Activated gamma-delta T cell treated with anti-CD3 and anti-CD28 coated beads, Interleukin-2, amount 50 U/mL, for 16 hours (primary cell): ENCODE measurements around the gene NEUROG1.
A peak's percentile ranks its signal among the peaks of the same experiment; 100 is the strongest.

Experiments used
- DNase-seq: peaks from one replicate; pipeline ENCODE4 v3.0.0-alpha.2; 2020; ENCODE audit warnings: low read depth

Gene NEUROG1, protein sequence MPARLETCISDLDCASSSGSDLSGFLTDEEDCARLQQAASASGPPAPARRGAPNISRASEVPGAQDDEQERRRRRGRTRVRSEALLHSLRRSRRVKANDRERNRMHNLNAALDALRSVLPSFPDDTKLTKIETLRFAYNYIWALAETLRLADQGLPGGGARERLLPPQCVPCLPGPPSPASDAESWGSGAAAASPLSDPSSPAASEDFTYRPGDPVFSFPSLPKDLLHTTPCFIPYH

DNA sequence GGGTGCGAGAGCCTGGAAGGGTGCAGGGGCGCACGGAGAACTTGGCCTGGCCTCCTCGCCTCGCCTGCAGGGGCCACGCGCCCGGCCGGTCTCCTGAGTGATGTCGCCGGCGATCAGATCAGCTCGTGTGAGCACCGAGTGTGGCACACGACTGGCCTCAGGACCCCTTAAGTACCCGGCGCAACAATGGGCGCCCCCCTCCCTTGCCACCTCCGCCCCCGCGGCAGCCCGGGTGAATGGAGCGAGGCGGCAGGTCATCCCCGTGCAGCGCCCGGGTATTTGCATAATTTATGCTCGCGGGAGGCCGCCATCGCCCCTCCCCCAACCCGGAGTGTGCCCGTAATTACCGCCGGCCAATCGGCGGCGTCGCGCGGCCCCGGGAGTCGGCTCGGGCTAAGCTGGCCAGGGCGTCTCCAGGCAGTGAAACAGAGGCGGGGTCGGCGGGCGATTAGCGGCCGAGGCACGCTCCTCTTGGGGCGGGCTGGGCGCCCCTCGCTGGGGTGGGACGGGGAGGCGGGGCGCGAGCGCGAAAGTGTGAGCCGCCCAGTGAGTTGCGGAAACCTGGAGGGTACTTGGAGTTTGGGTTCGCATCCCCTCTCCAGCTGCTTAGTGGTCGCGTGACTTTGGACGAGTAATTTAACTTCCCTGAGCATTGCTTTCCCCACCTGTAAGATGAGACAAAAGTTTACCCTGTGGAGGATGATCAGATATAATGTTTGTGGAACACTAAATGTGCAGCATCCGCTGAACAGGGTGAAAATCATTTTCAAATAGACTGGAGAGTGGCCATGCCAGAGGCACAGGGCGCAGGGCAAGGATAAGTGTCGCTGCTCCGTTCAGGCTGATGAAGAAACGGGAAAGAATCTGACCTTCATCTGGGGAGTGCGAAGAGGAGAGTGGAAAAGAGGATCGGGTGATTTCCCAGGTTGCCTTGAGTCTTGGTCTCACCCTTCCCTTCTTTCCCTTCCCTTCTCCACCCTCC, at the start of gene NEUROG1:
TSS of gene NEUROG1 (minus strand) at position 145 of the 982 bp plus-strand sequence. CDS start 274 bp downstream, outside the sequence.
- no peak for DNase-seq

DNA sequence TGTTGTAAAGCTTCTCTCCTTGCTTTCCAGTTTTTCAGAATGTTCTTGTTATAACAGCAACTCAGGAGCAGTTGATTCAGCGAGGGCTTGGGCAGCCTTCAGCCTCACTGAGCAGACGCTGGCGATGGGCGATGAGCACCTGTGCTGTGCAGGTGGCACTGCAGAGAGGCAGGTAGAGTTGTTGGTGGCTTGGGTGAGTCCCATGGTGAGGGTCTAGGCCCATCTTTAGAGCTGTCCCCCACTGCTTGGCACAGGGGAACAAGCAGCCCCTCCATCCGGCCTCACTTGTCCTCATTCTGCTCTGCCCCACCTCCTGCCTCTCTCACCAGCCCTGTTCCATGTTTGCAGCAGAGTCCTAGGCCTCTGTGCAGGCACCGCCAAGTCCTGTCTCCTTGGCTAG, 49.2 kb upstream of the NEUROG1 start:
- no peak for DNase-seq

DNA sequence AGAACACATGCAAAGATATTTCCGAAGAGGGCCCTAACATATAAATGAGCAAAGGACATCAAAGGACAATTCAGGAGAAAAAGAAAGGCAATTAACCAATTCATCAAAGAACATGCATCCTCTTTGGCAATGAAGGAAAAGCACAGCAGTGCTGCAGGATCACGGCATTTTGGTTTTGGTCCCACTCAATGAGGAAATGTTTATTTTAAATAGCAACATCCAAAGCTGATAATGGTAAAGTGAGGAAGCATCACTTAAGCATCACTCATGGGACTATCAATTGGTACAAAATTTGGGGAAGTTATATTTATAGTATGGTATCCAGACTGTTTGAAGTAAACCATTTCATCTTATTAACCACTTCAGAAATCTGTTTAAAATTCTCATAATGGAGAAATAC, 48.5 kb upstream of the NEUROG1 start:
- DNase-seq = no peak

DNA sequence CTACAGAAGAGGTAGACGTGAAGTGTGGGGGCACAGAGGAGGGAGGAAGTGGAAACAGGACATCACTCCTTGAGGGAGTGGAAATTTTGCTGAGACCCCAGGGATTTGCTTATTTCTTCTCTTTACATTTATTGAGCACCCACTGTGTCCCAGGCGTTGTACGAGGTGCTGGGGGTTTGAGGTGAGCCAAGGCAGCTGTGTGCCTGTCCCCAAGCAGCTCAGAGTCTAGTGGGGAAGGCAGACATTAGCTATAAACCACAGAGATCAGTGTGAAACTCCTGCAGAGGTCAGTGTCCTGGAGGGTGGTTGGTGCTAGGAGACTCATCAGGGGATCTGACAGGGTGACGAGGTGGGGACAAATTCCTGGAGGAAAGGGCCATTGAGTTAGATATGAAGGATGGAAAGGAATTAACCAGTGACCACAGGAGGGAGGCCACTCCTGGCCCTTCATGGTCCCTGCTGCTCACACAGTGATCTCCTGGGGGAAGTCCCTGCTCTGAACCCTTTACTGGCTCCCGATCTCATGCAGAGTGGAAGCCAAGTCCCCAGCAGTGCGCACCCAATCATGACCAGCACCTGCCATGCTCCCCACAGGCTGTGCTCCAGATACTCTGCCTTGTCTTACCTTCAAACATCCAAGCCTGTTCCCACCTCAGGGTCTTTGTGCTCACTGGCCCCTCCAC, 46.5 kb upstream of the NEUROG1 start:
- no peak for DNase-seq

DNA sequence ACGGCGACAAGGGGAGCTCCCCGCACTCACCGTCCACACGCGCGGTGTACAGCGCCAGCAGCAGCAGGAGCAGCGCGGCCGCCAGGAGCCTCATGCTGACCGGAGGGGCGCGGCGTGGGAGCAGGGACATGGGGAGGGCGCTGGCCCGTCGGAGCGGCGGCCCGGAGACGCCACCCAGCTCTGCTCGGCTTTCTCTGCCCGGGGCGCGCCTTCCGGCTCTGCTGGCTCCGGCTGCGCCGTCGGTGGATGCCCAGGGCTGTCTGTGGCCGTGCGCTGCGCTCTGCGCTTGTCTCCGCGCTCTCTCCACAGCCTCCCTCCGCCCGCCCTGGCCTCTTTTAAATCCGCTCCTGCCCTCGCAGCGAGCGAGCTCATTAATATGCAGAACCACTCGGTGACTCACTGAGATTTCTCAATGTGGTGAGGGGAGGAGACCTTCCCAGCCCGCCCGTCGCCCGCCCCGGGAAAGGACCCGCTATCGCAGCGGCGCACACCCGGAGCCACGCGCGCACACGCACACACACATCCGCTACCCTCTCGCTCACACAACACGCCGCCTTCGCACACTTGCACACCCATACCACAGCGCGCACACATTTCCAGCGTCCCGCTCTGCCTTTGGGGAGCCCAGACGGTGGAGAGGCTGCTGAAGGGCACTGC, 43.0 kb upstream of the NEUROG1 start, which contains the start of gene CXCL14:
TSS of gene CXCL14 (minus strand) at position 307 of the 657 bp plus-strand sequence. CDS start at position 94, 213 bp downstream.
- DNase-seq = no peak

DNA sequence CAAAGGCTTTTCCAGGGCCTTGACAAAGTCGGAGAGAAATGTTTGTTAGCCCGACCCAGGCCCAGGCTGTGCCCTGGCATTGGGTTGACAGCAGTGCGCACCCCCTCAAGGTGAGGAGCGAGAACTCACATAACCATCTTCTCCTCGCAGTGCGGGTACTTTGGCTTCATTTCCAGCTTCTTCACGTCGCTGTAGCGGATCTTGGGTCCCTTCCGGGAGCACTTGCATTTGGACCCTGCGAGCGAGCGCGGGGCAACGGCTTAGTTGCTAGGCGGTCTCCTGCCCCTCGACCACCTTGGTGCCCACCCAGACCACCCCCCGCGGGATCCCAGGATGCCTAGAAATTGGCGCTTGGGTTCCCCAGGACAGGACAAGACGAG, 42.5 kb upstream of the NEUROG1 start:
- DNase-seq = no peak

DNA sequence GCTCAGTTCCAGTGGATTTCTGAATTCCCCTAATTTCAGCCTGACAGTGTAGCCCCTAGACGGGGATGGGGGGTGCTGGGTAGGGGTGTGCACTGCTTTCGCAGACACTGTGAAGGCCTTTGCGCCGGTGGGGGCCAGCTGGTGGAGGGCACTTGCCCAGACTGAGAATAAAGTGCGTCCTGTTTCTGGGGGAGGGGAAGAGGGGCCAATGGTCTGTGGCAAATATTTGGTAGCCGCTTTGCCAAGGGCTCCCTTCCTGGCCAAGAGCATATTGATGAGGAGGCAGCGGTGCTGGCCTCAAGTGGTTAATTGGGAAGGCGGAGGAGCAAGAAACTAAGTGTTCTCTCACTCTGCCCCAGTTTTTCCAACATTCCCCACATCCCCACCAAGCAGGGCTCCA, 41.7 kb upstream of the NEUROG1 start:
- DNase-seq = no peak

DNA sequence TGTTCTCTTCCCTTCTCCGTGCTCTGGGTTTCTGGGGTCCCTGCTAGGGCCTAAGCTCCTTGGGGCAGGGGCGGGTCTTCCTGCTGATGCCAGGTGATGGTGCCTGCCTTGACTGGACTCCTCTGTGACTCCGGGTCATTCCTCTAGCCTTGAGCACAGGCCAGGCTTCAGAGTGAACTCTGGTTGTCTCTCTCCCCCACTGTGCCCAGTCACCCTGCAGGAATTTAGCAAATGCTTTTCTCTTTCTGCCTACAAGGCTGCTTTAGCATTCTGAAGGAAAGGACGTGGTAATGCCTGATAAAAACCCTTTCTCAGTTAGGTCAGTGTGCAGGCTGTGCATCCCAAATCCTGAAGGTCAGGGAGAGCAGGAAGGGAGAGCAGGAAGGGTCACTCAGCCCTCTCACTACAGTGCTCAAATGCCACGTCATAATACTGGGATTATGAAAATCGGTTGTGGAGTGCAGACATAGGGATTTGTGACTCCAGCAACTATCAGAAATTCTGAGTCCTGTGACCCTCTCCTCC, 40.4 kb upstream of the NEUROG1 start:
- no peak for DNase-seq

DNA sequence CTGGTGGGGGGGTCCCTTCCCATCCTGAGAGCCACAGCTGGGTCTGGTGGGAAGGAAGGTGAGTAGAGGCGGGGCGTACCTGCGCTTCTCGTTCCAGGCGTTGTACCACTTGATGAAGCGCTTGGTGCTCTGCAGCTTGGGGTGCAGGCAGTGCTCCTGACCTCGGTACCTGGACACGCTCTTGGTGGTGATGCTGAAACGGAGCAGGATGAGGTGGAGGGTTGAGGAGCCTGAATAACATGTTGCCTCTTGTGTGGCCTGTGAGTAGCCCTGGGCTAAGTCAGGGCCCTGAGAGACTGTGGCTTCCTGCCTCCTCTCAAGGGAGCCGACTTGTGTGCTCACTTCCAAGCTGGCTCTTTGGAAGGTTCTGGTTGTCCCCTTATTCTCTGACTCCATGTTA, 38.7 kb upstream of the NEUROG1 start:
- DNase-seq = no peak

DNA sequence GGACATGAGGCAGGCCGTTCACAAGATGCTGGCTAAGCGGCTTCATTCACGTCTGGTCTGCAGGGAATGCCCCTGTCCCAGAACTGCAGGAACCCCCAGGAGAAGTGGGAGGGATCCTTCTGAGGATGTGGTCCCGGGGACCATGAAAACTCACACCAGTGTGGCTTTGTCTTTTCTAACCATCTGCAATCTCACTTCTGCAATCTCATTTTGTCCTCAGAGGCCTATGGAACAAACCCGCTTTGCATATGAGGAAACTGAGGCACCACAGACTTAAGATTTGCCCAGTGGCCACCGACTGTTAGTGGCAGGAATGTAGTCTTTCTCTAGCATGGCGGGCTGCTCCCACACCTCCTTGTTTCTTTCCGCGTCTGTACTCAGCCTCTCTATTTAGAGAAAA, 36.1 kb upstream of the NEUROG1 start:
- no peak for DNase-seq

DNA sequence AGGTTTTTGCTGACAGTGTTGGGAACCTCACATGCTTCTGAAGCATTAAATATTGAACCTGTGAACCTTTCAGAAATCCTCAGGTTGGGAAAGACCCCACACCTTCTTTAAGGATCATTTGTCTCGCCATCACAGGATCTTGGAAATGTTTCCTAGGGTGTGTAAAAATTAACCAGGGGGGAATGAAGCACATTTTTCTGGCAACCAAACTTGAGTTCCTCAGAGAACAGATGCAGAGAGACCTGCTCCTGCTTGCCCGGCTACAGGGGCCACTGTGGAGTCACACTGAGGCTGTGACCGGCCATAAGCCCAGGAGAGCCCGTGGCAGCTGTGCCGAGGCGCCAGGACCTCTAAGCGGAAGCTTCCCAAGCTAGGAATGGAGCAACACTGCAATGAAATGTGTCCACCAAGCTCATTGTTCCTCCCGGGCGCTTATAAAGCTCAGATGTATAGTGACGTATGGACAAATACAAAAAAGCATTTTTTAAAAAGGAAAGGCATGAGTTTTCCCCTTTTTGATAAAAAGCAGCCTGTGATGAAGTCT, 35.4 kb upstream of the NEUROG1 start:
- DNase-seq = no peak

DNA sequence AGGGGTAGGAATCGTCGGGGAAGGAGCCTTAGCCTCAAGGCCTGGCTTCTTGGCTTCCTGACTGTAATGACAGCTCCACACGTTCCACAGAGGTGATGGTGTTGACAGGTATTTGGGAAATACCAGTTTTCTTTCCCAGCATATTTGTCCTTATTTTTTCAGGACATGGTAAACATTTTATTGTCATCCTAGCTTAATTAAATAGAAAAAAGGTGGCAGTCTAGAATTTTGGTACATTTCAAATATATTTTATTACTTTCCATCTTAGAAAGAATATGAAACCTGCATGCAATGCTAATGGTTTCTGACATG, 34.6 kb upstream of the NEUROG1 start:
- no peak for DNase-seq

DNA sequence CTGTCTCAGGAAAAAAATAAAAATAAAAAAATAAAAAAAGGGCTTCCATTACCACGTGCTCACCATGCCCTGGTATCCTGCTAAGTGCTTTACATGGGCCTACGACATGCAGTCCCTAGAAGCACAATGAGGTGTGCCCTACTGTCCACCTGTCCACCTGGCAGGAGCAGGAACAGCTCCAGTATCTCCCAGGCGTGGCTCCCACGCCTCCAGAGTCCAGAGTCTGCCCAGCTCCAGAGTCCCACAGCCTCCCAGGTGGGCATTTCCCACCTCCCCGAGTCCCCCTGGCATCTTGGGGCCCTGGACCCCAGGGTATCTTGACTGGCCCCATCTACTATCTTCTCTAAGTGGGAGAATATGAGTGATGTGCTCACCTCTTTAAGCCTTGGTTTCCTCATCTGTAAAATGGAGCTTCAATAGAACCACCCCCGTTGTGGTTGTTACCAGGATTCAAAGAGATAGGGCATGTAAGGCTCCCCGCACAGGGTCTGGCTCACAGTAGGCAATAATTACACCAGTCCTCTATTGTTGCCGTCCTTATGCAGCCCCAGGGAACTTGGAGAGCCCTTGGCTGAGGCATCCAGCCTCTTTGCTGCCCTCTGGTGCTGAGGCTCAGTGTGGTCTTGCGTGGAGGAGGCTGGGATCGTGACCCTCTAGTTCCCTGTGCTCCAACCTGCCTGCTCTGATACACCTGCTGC, 34.1 kb upstream of the NEUROG1 start:
- no peak for DNase-seq

DNA sequence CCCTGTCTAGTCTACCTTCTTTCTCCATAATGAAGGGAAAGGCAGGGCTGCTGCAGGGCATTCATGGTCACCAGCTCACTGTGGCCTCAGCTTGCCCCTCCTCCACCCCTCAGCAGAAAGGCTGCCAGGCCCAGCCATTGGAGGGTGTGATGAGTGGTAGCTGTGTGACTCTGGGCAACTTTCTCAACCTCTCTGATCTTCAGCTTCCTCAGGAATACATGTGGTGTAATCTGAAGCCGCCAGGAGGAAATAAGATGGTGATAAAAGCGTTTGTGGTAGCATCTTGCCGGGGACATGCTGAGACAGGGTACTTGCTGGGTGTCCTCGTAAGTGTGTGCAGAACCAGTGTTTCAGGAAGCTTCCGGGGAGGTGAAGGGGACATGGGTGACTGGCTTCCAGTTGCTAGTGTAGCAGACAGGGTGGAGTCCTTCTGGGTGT, 33.2 kb upstream of the NEUROG1 start:
- no peak for DNase-seq

DNA sequence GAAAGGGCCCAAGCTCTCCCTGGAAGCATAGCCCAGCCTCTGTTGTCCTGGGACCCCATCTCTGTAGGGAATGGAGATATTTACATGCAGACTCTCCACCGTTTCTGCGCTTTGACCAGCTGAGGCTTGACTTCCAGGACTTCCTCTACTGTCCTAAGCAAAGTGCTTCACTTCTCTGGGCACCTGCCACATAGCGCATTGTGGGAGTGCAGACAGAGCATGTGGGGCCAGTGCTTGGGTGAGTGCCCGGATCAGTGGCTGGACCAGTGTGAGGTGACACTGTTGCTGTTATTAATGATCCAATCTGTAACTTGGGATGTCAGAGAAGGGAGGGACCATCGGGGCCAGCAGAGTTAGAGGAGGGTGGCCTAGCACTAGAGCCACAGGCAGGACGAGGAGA, 32.5 kb upstream of the NEUROG1 start:
- DNase-seq = no peak

DNA sequence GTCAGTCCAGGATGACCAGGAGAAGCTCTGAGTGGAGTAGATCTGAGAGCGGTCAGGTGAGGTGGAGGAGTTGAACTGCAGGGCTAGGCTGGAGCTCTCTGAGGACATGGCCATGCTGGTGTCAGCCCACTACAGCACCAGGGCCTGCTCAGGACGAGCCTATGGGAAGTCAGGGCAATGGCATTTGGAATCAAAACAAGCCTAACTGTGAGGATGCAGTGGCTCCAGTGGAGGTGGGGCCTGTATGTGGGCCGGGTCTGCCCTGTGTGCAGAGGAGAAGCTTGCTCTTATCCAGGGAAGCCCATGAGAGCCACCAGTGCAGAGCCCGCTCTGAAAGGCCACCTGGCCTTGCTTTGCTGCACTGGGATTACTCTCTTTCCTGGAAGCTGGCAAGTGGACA, 31.9 kb upstream of the NEUROG1 start:
- no peak for DNase-seq

DNA sequence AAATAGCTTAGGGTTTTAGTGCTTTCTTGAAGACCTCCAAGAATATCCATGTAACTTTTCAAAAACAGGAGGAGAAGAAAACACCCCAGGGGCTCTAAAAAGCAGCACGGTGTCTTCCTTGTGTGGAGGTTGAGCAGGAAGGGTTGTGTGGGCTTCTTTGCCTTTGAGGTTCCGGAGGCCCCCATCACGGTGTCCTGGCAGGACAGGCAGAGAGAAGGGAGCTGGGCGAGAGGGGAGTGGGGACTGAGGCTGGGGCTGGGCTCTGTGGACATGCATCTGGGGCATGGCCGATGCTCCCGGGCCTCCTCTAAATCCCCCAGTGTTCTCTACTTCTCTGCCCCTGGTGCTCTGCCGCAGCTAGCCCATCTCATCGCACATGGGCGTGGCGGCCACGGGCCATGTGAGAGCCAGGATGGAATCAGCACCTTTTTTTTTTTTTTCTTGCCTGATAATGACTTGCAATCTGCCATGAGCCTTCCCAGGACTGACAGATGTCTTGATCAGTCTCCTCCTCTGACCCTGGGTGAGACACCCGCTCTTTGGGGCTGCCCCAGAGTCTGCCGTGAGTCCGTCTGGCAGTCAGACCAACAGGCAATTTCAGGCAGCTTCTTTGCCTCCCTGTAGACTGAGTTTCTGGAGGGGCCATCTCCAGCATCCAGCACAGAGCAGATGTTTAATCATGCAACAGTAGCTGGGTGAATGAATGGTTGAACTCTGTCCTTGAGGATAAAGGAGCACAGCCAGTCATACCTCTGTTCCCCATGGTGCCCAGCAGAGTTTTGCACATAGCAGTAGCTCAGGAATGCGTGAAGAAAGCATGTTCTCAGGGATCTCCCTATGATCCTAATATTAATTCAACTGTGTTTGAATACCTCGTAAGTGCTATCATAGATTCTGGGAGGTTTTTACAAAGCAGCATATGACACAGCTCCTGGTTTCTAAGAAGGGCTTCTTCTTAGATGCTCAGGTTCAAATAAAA, 30.9 kb upstream of the NEUROG1 start:
- DNase-seq = no peak

DNA sequence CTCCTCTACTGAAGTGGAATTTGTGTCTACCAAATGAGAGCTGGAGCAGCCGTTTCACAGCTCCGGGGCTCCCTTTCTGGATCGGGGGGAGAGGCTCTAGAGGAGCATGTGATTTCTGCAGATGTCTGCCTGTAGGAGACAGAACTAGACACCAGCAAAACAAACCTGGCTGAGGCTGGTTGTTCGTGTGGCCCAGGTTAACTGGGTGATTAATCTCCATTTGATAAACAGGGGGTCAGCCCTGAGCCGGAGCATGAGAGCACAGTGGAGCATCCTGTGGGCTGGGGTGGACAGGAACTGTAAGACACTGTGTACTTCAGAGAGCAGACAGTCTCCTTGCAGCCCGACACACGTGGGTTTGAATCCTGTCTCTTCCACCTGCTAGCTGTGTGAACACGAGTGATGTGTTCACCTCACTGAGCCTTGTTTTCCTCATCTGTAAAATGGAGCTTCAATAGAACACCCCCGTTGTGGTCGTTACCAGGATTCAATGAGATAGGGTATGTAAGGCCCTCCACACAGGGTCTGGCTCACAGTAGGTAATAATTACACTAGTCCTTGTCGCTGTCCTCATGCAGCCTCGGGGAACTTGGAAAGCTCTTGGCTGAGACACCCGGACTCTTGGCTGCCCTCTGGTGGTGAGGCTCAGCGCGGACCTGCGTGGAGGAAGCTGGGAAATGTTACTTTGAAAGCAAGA, 30.1 kb upstream of the NEUROG1 start:
- peak; percentile 43 for DNase-seq

DNA sequence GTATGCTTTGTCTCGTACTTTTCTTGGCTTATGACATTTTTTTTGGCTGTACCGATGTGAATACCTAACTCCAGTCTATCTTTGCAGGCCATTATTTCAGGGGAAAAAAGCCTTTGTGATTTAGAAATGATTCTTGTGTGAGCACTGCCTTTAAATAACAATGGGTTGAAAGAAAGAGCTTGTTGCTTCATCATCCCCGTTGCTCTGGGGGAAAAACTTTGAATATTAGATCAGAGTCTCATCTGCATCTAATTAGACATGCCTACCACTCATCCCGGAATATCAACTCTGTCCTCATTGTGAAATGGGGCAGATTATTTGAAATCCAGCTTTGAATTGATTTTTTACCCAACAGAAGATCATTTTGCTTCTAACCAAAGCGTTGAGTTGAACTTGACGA, 29.5 kb upstream of the NEUROG1 start:
- DNase-seq = no peak
